Measurements from ENCODE around the gene IFNL1.

DNA sequence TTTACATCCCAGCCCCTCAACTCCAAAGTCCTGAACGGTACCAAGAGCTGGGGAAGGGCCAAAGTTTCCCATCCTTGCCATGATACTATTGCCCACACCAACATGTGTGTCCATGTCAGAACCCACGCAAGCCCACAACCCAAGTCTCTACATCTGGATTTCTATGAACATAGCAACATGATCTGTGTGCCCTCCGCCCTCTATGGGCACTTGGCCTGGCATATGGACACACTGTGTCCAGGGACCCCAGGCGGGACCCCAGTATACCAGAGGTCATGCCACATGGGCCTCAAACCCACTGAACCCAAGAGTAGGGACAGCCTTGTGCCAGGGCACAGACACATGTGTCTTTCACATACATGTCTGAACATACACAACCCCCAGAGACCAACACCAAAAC lies 22.5 kb downstream of the IFNL1 start:
- TF ChIP-seq, protein P1, sequence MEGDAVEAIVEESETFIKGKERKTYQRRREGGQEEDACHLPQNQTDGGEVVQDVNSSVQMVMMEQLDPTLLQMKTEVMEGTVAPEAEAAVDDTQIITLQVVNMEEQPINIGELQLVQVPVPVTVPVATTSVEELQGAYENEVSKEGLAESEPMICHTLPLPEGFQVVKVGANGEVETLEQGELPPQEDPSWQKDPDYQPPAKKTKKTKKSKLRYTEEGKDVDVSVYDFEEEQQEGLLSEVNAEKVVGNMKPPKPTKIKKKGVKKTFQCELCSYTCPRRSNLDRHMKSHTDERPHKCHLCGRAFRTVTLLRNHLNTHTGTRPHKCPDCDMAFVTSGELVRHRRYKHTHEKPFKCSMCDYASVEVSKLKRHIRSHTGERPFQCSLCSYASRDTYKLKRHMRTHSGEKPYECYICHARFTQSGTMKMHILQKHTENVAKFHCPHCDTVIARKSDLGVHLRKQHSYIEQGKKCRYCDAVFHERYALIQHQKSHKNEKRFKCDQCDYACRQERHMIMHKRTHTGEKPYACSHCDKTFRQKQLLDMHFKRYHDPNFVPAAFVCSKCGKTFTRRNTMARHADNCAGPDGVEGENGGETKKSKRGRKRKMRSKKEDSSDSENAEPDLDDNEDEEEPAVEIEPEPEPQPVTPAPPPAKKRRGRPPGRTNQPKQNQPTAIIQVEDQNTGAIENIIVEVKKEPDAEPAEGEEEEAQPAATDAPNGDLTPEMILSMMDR (IDR thresholded peaks at IDR 0.05), result no peak
- no peak for TF ChIP-seq POLR2A (IDR thresholded peaks at IDR 0.05)
- TF ChIP-seq EP300 (IDR thresholded peaks at IDR 0.05), result no peak

All from tibial nerve (tissue), 4 donors.